Stimulated activated CD8-positive, alpha-beta memory T cell treated with anti-CD3 and anti-CD28 coated beads, Interleukin-12 subunit alpha, Interleukin-12 subunit beta, amount 100 ng/mL, for 4 hours (primary cell): Measurements from ENCODE around the gene CAVIN3.

Experiments
- DNase-seq: peaks from one replicate; pipeline ENCODE4 v3.0.0-alpha.2; 2020; ENCODE audit warnings: low read depth

The CAVIN3 gene

DNA sequence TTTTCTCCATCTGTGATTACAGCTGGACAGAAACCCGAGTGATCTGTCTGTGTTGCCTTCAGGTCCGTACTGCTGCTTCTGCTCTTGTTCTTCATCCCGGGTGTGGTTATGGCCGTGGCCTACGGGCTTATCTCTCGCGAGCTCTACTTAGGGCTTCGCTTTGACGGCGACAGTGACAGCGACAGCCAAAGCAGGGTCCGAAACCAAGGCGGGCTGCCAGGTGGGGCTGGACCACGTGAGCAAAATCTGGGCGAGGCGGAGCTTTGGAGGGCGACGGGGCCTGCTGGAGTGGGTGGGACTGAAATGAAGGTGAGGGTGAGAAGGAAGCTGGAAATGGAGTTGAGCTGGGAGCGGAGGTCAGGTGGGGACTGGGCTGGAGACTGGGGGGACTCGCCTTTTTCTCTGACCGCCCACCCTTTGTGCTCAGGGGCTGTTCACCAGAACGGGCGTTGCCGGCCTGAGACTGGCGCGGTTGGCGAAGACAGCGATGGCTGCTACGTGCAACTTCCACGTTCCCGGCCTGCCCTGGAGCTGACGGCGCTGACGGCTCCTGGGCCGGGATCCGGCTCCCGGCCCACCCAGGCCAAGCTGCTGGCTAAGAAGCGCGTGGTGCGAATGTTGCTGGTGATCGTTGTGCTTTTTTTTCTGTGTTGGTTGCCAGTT is 49.6 kb downstream of the CAVIN3 start:
- no peak for DNase-seq

DNA sequence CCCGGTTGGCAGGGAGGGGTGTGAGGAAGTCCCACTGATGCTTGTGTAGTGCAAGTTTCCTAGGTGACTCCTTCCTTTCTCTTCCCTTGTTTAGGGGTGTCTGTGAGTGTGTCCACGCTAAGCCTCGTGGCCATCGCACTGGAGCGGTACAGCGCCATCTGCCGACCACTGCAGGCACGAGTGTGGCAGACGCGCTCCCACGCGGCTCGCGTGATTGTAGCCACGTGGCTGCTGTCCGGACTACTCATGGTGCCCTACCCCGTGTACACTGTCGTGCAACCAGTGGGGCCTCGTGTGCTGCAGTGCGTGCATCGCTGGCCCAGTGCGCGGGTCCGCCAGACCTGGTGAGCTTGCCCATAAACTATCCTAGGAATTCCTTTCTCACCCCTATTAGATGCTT is 50.3 kb downstream of the CAVIN3 start:
- no peak for DNase-seq
